Erythroblast (primary cell): ENCODE results near the gene STUB1.

Experiments
- GATA1 ChIP-seq: IDR thresholded peaks from 2 replicates; pipeline ENCODE4 v1.6.1; 2011; ENCODE audit warnings: low read depth, mild to moderate bottlenecking, control low read depth, low read length, moderate library complexity
- POLR2A ChIP-seq: IDR thresholded peaks from 2 replicates; pipeline ENCODE4 v1.6.1; 2011; ENCODE audit warnings: mild to moderate bottlenecking, low read length

DNA sequence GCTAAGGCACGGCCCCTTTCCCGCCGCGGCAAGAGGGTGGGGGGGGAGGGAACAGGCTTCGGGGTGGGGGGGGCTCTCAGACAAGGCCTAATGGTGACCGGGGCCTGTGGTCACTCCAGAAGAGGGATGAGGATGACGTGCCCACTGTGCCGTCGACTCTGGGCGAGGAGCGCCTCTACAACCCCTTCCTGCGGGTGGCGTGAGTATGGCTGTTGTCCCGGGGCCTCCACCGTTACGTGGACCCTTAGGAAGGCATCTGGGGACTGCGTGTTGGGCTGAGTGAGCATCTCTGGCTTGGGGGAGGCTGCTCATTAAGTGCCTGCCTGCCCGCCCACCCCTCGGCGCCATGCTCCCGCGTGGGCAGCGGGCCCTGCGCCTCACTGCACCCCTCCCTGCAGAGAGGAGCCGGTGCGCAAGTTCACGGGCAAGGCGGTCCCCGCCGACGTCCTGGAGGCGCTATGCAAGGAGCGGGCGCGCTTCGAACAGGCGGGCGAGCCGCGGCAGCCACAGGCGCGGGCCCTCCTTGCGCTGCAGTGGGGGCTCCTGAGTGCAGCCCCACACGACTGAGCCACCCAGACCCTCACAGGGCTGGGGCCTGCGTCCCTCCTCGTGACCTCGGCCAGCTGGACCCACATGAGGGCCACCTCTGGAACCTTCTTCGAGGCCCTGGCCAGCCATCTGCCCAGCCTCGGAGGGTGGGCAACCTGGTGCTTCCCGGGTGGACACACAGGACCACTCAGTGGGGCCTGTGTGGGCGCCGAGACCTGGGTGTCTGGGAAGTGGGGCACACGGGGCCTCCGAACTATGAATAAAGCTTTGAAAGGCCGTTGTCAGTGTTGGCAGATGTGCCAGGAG lies 48.9 kb downstream of the STUB1 start:
- no peak for TF ChIP-seq POLR2A
- no peak for TF ChIP-seq GATA1
